GM12875 (cell line): ENCODE results near the gene BPIFB4.
"Not testable (repeated sequence)": the region's sequence is repeated elsewhere in the genome, so short reads cannot be mapped to it uniquely, and the experiment has no call there.

ENCODE experiments used
- H3K4me3 ChIP-seq: one replicate; pipeline ENCODE4 v1.5.1; 2011; ENCODE audit warnings: low read depth, low read length, control low read depth
- TF ChIP-seq, protein P1 (sequence below): IDR thresholded peaks from 2 replicates; pipeline ENCODE4 v1.5.1; 2011; ENCODE audit warnings: low read depth, mild to moderate bottlenecking, control low read depth, inconsistent platforms, low read length, moderate library complexity, borderline replicate concordance; ENCODE audit not compliant: insufficient read depth

Gene BPIFB4

GRCh38 chr20:33105316-33105924, 26.0 kb downstream of the BPIFB4 start:
- H3K4me3 ChIP-seq, result no peak overlapping the region
- TF ChIP-seq, protein P1, sequence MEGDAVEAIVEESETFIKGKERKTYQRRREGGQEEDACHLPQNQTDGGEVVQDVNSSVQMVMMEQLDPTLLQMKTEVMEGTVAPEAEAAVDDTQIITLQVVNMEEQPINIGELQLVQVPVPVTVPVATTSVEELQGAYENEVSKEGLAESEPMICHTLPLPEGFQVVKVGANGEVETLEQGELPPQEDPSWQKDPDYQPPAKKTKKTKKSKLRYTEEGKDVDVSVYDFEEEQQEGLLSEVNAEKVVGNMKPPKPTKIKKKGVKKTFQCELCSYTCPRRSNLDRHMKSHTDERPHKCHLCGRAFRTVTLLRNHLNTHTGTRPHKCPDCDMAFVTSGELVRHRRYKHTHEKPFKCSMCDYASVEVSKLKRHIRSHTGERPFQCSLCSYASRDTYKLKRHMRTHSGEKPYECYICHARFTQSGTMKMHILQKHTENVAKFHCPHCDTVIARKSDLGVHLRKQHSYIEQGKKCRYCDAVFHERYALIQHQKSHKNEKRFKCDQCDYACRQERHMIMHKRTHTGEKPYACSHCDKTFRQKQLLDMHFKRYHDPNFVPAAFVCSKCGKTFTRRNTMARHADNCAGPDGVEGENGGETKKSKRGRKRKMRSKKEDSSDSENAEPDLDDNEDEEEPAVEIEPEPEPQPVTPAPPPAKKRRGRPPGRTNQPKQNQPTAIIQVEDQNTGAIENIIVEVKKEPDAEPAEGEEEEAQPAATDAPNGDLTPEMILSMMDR, result no peak

DNA sequence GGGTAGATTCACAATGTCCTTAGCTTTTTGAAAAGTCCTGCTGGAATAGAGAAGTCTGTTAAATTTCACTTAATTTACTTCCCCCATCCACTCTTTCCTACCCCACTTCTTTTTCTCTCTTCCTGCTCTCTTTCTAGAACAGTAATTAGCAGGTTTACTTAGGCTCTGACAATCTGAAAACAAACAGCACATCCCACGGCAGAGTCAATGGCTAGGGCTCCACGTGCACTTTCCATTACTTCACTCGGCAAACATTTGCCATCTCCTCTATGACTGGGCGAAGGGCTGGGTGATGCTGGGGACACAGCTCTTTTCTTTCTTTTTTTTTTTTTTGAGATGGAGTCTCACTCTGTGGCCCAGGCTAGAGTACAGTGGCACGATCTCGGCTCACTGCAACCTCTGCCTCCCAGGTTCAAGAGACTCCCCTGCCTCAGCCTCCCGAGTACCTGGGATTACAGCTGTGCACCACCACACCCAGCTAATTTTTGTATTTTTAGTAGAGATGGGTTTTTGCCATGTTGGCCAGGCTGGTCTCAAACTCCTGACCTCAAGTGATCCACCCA, 26.7 kb downstream of the BPIFB4 start:
- not testable (repeated sequence) for H3K4me3 ChIP-seq

DNA sequence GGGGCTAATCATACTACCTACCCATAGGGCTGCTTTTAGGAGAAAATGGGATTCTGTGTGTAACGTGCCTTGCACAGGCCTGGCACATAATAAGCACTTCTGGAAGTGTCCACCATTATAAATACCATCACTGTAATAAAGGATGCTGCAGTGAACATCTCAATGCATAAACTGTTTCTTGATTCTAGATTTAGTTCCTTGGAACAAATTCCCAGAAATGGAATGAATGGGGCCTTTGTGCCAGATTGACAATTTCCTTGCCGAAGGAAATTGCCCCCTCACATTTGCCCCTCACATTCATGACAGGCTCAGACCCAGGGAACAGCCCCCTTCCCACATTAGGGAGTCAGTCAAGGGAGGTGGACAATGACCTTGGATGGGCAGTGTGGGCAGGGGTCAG, 29.2 kb downstream of the BPIFB4 start:
- no peak overlapping the region for H3K4me3 ChIP-seq
- TF ChIP-seq, protein P1, result no peak

GRCh38 chr20:33110147-33110825, 30.8 kb downstream of the BPIFB4 start:
- TF ChIP-seq, protein P1, result no peak

DNA sequence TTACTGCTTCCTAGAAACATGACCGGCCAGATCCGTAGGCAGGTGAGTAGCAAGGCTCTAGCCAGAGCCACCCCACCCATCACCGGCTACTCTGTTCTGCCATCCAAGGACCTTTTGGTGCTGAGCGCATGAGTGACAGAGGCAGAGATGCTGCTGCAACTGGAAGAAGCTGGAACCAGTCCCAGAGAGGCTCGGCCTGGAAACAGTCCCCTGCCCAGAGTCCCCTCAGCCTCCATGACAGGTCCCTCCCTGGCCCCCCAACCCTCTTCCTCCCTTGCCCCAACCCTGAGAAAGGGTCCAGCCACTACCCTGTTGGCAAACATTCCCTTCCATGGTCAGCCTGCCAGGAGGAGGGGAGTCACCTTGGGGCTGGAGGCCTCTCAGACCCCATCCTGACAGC, 31.9 kb downstream of the BPIFB4 start:
- TF ChIP-seq, protein P1, result no peak
- H3K4me3 ChIP-seq, result no peak overlapping the region

More at GRCh38 chr20:33110147-33110825, 30.8 kb downstream of the BPIFB4 start:
- H3K4me3 ChIP-seq, result no peak overlapping the region

GRCh38 chr20:33112547-33113386, 33.3 kb downstream of the BPIFB4 start:
- no peak overlapping the region for H3K4me3 ChIP-seq
- TF ChIP-seq, protein P1, result no peak

- TF ChIP-seq, protein P1, result no peak
- no peak overlapping the region for H3K4me3 ChIP-seq
These were observed 34.0 kb downstream of the BPIFB4 start for GRCh38 chr20:33113387-33113908.

- H3K4me3 ChIP-seq, result not testable (repeated sequence)
These were observed 36.1 kb downstream of the BPIFB4 start for GRCh38 chr20:33115501-33115900.
